HG02884 (cell line): ENCODE data around the gene MTRF1.

Experiments
- ATAC-seq: cut with Tn5 transposase; IDR thresholded peaks from one replicate; pipeline ENCODE4 v1.9.1; 2021; ENCODE audit warnings: mild to moderate bottlenecking, moderate library complexity; ENCODE audit not compliant: unreplicated experiment

MTRF1 gene

GRCh38 chr13:41263261-41263971 lies at the start of gene MTRF1:
TSS of gene MTRF1 (minus strand) at chr13:41263576. CDS start at chr13:41260907, 2,669 bp downstream.
- peak; percentile 94 for ATAC-seq

GRCh38 chr13:41313117-41313516 lies 49.7 kb upstream of the MTRF1 start:
- ATAC-seq, result no peak

- ATAC-seq, result no peak
Observed at GRCh38 chr13:41312176-41312500, 48.8 kb upstream of the MTRF1 start.

- ATAC-seq, result peak; percentile 41
Observed at GRCh38 chr13:41311406-41312175, 48.2 kb upstream of the MTRF1 start.

GRCh38 chr13:41310963-41311405 lies 47.6 kb upstream of the MTRF1 start, which contains the start of gene NAA16:
TSS of gene NAA16 (plus strand) at chr13:41311267. CDS start at chr13:41311529, 262 bp downstream.
- peak; percentile 64 for ATAC-seq

GRCh38 chr13:41307884-41308640 lies 44.7 kb upstream of the MTRF1 start:
- no peak for ATAC-seq

GRCh38 chr13:41306271-41307145 lies 43.1 kb upstream of the MTRF1 start:
- no peak for ATAC-seq

- no peak for ATAC-seq
Observed at GRCh38 chr13:41304551-41304950, 41.2 kb upstream of the MTRF1 start.

- no peak for ATAC-seq
Observed at GRCh38 chr13:41302743-41303142, 39.4 kb upstream of the MTRF1 start.

- ATAC-seq, result no peak
Observed at GRCh38 chr13:41299316-41300094, 36.1 kb upstream of the MTRF1 start.

- no peak for ATAC-seq
Observed at GRCh38 chr13:41296879-41297646, 33.7 kb upstream of the MTRF1 start.

- no peak for ATAC-seq
Observed at GRCh38 chr13:41295973-41296372, 32.6 kb upstream of the MTRF1 start.

- ATAC-seq, result no peak
Observed at GRCh38 chr13:41294914-41295313, 31.5 kb upstream of the MTRF1 start.

- ATAC-seq, result no peak
Observed at GRCh38 chr13:41293272-41293671, 29.9 kb upstream of the MTRF1 start.

GRCh38 chr13:41291246-41291645 lies 27.9 kb upstream of the MTRF1 start:
- no peak for ATAC-seq

GRCh38 chr13:41289463-41289881 lies 26.1 kb upstream of the MTRF1 start:
- ATAC-seq, result no peak

- ATAC-seq, result no peak
Observed at GRCh38 chr13:41286370-41286769, 23.0 kb upstream of the MTRF1 start.

- no peak for ATAC-seq
Observed at GRCh38 chr13:41284512-41285288, 21.3 kb upstream of the MTRF1 start.
